OCI-LY7 (cell line): Measurements from ENCODE around the gene PDE9A. TPM values are rescaled to one million over a fixed set of nuclear protein-coding genes. Genes with fewer than 3 reads are reported as not detected.

Experiments used
- BruUV-seq: library from RNA; stranded (reverse); fragments of 400-500 nt; replicated peaks from 2 replicates; lab custom pipeline; 2021; lab: Mats Ljungman, UMichigan
- CTCF ChIA-PET: fragments of 300-600 bp; sonication (Branson Sonifier 250); formaldehyde crosslinking; loops from one replicate; lab custom pipeline; 2022; ENCODE audit warnings: antibody characterized with exemption; ENCODE audit not compliant: unreplicated experiment; lab: Charles Lee
- POLR2A ChIA-PET: fragments of 300-600 bp; sonication (Branson Sonifier 250); formaldehyde crosslinking; loops from one replicate; lab custom pipeline; 2022; ENCODE audit warnings: antibody characterized with exemption; lab: Charles Lee
- DNase-seq: peaks from one replicate; pipeline ENCODE4 v3.0.0-alpha.2; 2015; ENCODE audit warnings: low spot score
- H2AFZ ChIP-seq: fragments of 200-600 bp; sonication (generic), shearing (Covaris generic); 2 replicates; pipeline ENCODE4 v1.6.1; 2014; ENCODE audit warnings: mild to moderate bottlenecking, antibody characterized with exemption, low read length, moderate library complexity
- H3K27ac ChIP-seq: fragments of 200-600 bp; sonication (generic); 2 replicates; pipeline ENCODE4 v1.5.1; 2014; ENCODE audit warnings: mixed run types, low read depth, mild to moderate bottlenecking, moderate library complexity, low read length, inconsistent platforms; ENCODE audit not compliant: poor library complexity, severe bottlenecking
- H3K36me3 ChIP-seq: fragments of 200-600 bp; sonication (generic); 2 replicates; pipeline ENCODE4 v1.6.1; 2014; ENCODE audit warnings: mild to moderate bottlenecking, antibody characterized with exemption, low read length, moderate library complexity, mixed read lengths; ENCODE audit not compliant: insufficient read depth
- H3K4me1 ChIP-seq: fragments of 200-600 bp; sonication (generic); 2 replicates; pipeline ENCODE4 v1.5.1; 2014; ENCODE audit warnings: mild to moderate bottlenecking, low read length; ENCODE audit not compliant: insufficient read depth, poor library complexity, severe bottlenecking
- H3K4me2 ChIP-seq: fragments of 200-600 bp; sonication (generic); 2 replicates; pipeline ENCODE4 v1.6.1; 2014; ENCODE audit warnings: mild to moderate bottlenecking, low read length
- H3K4me3 ChIP-seq: fragments of 200-600 bp; sonication (generic); 2 replicates; pipeline ENCODE4 v1.5.1; 2014; ENCODE audit warnings: mild to moderate bottlenecking, low read depth, low read length; ENCODE audit not compliant: poor library complexity, severe bottlenecking
- H3K79me2 ChIP-seq: fragments of 200-600 bp; sonication (generic); 2 replicates; pipeline ENCODE4 v1.6.1; 2016; ENCODE audit warnings: low read depth, mild to moderate bottlenecking, low read length, moderate library complexity, mixed read lengths; ENCODE audit not compliant: insufficient read depth
- H3K9me2 ChIP-seq: fragments of 200-600 bp; sonication (generic); 2 replicates; pipeline ENCODE4 v1.6.1; 2016; ENCODE audit warnings: mild to moderate bottlenecking, low read length, mixed read lengths; ENCODE audit not compliant: insufficient read depth
- H3K9me3 ChIP-seq: fragments of 200-600 bp; sonication (generic); 2 replicates; pipeline ENCODE4 v1.6.1; 2014; ENCODE audit warnings: mild to moderate bottlenecking, mixed run types, low read length, mixed read lengths
- H4K20me1 ChIP-seq: fragments of 200-600 bp; sonication (generic); 2 replicates; pipeline ENCODE4 v1.6.1; 2014; ENCODE audit warnings: mild to moderate bottlenecking, antibody characterized with exemption, low read length, moderate library complexity, mixed read lengths; ENCODE audit not compliant: insufficient read depth
- CTCF ChIP-seq: fragments of 200-600 bp; sonication (generic); conservative IDR thresholded peaks from 2 replicates; pipeline ENCODE4 v1.5.1; 2014; ENCODE audit warnings: mild to moderate bottlenecking, antibody characterized with exemption, low read length, moderate library complexity, mixed read lengths
- EZH2phosphoT487 ChIP-seq: fragments of 200-600 bp; sonication (generic); IDR thresholded peaks from 2 replicates; pipeline ENCODE4 v1.6.1; 2018; ENCODE audit warnings: low read depth, borderline replicate concordance, mild to moderate bottlenecking, mixed run types, antibody characterized with exemption, low read length, moderate library complexity, mixed read lengths
- intact Hi-C: fragments of 100-400 bp; cut with micrococcal nuclease; formaldehyde crosslinking; loops from one replicate; pipeline ENCODE4 v1.10.0; 2022; ENCODE audit not compliant: unreplicated experiment
- total RNA-seq, 2 experiments: library from RNA; depleted of rRNA in 1 of 2; stranded (reverse); fragments of >200 nt in 1 of 2; shearing (Covaris generic) in 1 of 2; gene quantifications; 2 replicates each; pipeline ENCODE4 v1.2.3, GENCODE V29; 2014 to 2022

The PDE9A gene
- total RNA-seq, 2 experiments from 2014 or later: 11.4 to 22.4 TPM

GRCh38 chr21:42683371-42684108, 30.1 kb downstream of the PDE9A start:
- BruUV-seq: no TSS peak
- no peaks in the 10 kb centered on the region for H3K79me2 ChIP-seq
- H3K4me1 ChIP-seq: peaks cover 18% of the 10 kb centered on the region
- no peak overlapping the region for H2AFZ ChIP-seq
- TF ChIP-seq CTCF (no peak), EZH2phosphoT487 (no peak)
- H3K9me3 ChIP-seq: no peaks in the 10 kb centered on the region
- ChIA-PET CTCF (no interaction called here), POLR2A (no interaction called here)
- intact Hi-C loops: no loop called here
- DNase-seq: no peak
- no peak overlapping the region for H3K4me2 ChIP-seq
- no peaks in the 10 kb centered on the region for H3K9me2 ChIP-seq
- H3K27ac ChIP-seq: no peak overlapping the region
- no peaks in the 10 kb centered on the region for H3K36me3 ChIP-seq
- no peak overlapping the region for H3K4me3 ChIP-seq
- no peaks in the 10 kb centered on the region for H4K20me1 ChIP-seq

GRCh38 chr21:42684109-42684916, 30.9 kb downstream of the PDE9A start:
- no TSS peak for BruUV-seq

More at GRCh38 chr21:42684109-42684916, 30.9 kb downstream of the PDE9A start:
- H3K4me3 ChIP-seq: no peak overlapping the region
- POLR2A ChIA-PET: no interaction called here
- H3K27ac ChIP-seq: no peak overlapping the region
- intact Hi-C loops: no loop called here
- H3K4me1 ChIP-seq: peaks cover 14% of the 10 kb centered on the region
- TF ChIP-seq EZH2phosphoT487: no peak
- no peak for TF ChIP-seq CTCF
- CTCF ChIA-PET: no interaction called here
- peak; percentile 14 for DNase-seq
- no peak overlapping the region; the same call in 1 of the 2 replicates for H3K4me2 ChIP-seq
- H3K9me3 ChIP-seq: no peaks in the 10 kb centered on the region
- H2AFZ ChIP-seq: no peak overlapping the region
- no peaks in the 10 kb centered on the region for H4K20me1 ChIP-seq
- no peaks in the 10 kb centered on the region for H3K36me3 ChIP-seq
- H3K9me2 ChIP-seq: no peaks in the 10 kb centered on the region
- no peaks in the 10 kb centered on the region for H3K79me2 ChIP-seq
